GM12878 (cell line): Measurements from ENCODE around the gene ATP5F1A. TPM values are rescaled to one million over a fixed set of nuclear protein-coding genes. Genes with fewer than 3 reads are reported as not detected.

Experiments
- ATAC-seq: fragments of 200-7000 bp; cut with Tn5 transposase; 3 replicates; pipeline ENCODE4 v1.9.1; 2020; ENCODE audit warnings: mild to moderate bottlenecking, moderate library complexity
- BruUV-seq: library from RNA; stranded (reverse); fragments of 400-500 nt; replicated peaks from 2 replicates; lab custom pipeline; 2021; lab: Mats Ljungman, UMichigan
- CTCF ChIA-PET: fragments of 300-600 bp; sonication (Branson Sonifier 250); formaldehyde crosslinking; extraction: SDS; loops from one replicate; lab custom pipeline; 2021; ENCODE audit warnings: inconsistent platforms; lab: Yijun Ruan, JAX
- POLR2A ChIA-PET: fragments of 350-600 bp; formaldehyde crosslinking; extraction: SDS; loops from one replicate; lab custom pipeline; 2021; ENCODE audit warnings: inconsistent platforms; lab: Charles Lee
- RAD21 ChIA-PET: fragments of 300-600 bp; sonication (Branson Sonifier 250); formaldehyde crosslinking; loops from one replicate; lab custom pipeline; 2023; ENCODE audit warnings: antibody characterized with exemption; ENCODE audit not compliant: unreplicated experiment; lab: Charles Lee
- SMC1A ChIA-PET: fragments of 300-600 bp; sonication (Branson Sonifier 250); formaldehyde crosslinking; loops from one replicate; lab custom pipeline; 2023; ENCODE audit not compliant: unreplicated experiment, uncharacterized antibody; lab: Charles Lee
- DNase-seq: peaks from one replicate; pipeline ENCODE4 v3.0.0-alpha.2; 2011; ENCODE audit warnings: low read depth, low spot score
- FAIRE-seq: peaks from 3 replicates; lab custom pipeline; 2011; peaks lifted over from hg19 to GRCh38; lab: Jason Lieb, UNC
- H2AFZ ChIP-seq: 2 replicates; pipeline ENCODE4 v1.6.0; 2011; ENCODE audit warnings: low read depth, low read length, control low read depth; ENCODE audit not compliant: control insufficient read depth
- H3K27ac ChIP-seq: 2 replicates; pipeline ENCODE4 v1.5.1; 2011; ENCODE audit warnings: control low read depth; ENCODE audit not compliant: control insufficient read depth, insufficient read depth
- H3K27me3 ChIP-seq, 2 experiments: replicated peaks in 1 of 2; 2 replicates each; pipeline versions ENCODE4 v1.6.0 to v1.6.1; 2011; ENCODE audit warnings: low read length in 1 of 2; ENCODE audit not compliant: control insufficient read depth in 2 of 2, insufficient read depth in 2 of 2
- H3K36me3 ChIP-seq, 2 experiments: 2 replicates each; pipeline ENCODE4 v1.5.1; 2011; ENCODE audit warnings: low read length in 1 of 2; ENCODE audit not compliant: control insufficient read depth in 2 of 2, insufficient read depth in 2 of 2
- H3K4me1 ChIP-seq: 2 replicates; pipeline ENCODE4 v1.6.1; 2011; ENCODE audit warnings: mild to moderate bottlenecking, low read length, moderate library complexity, mixed read lengths; ENCODE audit not compliant: control insufficient read depth, insufficient read depth
- H3K4me2 ChIP-seq: 2 replicates; pipeline ENCODE4 v1.6.0; 2011; ENCODE audit warnings: control low read depth; ENCODE audit not compliant: control insufficient read depth, insufficient read depth
- H3K4me3 ChIP-seq: fragments of 200-600 bp; sonication (generic); 2 replicates; pipeline ENCODE4 v1.5.1; 2016
- H3K79me2 ChIP-seq: 2 replicates; pipeline ENCODE4 v1.6.0; 2011; ENCODE audit warnings: low read length; ENCODE audit not compliant: control insufficient read depth, insufficient read depth
- H3K9ac ChIP-seq: 2 replicates; pipeline ENCODE4 v1.8.0; 2011; ENCODE audit warnings: low read length, control low read depth, mixed read lengths; ENCODE audit not compliant: control insufficient read depth, insufficient read depth
- H3K9me3 ChIP-seq: replicated peaks from 3 replicates; pipeline ENCODE4 v1.5.1; 2011; ENCODE audit warnings: mild to moderate bottlenecking, low read length; ENCODE audit not compliant: control insufficient read depth, insufficient read depth
- H4K20me1 ChIP-seq: 2 replicates; pipeline ENCODE4 v1.6.0; 2011; ENCODE audit not compliant: control insufficient read depth, insufficient read depth
- CREM ChIP-seq: IDR thresholded peaks from 2 replicates; pipeline ENCODE4 v1.6.1; 2014; ENCODE audit warnings: antibody characterized with exemption, low read depth
- MEF2A ChIP-seq: IDR thresholded peaks from 2 replicates; pipeline ENCODE4 v1.6.1; 2011; ENCODE audit warnings: low read depth, mild to moderate bottlenecking, low read length, moderate library complexity; ENCODE audit not compliant: insufficient read depth
- MYC ChIP-seq: IDR thresholded peaks from 2 replicates; pipeline ENCODE4 v1.6.1; 2011; ENCODE audit warnings: mild to moderate bottlenecking, low read length, moderate library complexity, inconsistent platforms; ENCODE audit not compliant: insufficient read depth, insufficient replicate concordance, insufficient read length, severe bottlenecking
- NKRF ChIP-seq: fragments of 450-650 bp; conservative IDR thresholded peaks from 2 replicates; pipeline ENCODE4 v1.6.1; 2017; ENCODE audit warnings: mild to moderate bottlenecking, moderate library complexity
- ZZZ3 ChIP-seq: IDR thresholded peaks from 2 replicates; pipeline ENCODE4 v1.6.1; 2011; ENCODE audit warnings: low read depth; ENCODE audit not compliant: control insufficient read depth, insufficient read length
- WGBS: methylation state at CpG from one replicate; pipeline ENCODE4 v1.1.6; 2016; ENCODE audit warnings: low lambda C conversion rate; ENCODE audit not compliant: insufficient replicate concordance, insufficient coverage; ENCODE audit errors: missing lambda C conversion rate; 5-methylcytosine and 5-hydroxymethylcytosine counted together
- in situ Hi-C: fragments of 300-500 bp; cut with MboI; formaldehyde crosslinking; loops from 9 replicates; pipeline ENCODE4 v1.14.3; 2018; ENCODE audit warnings: mixed read lengths
- intact Hi-C: fragments of 100-400 bp; cut with micrococcal nuclease; formaldehyde crosslinking; loops from one replicate; pipeline ENCODE4 v1.14.2; 2022; ENCODE audit not compliant: unreplicated experiment
- polyA plus RNA-seq, 11 experiments: library from polyadenylated mRNA; depleted of rRNA in 4 of 11; unstranded in 6 of 11; stranded (reverse) in 5 of 11; fragments of >200 nt; fragmentation: Nextera tagmentation in 4 of 11; fragmentation: Illumina TruSeq in 1 of 11; extraction: Ambion mirVana in 4 of 11; extraction: Trizol in 1 of 11; gene quantifications; 1 replicate in 1 of 11; 2 replicates in 10 of 11; pipeline versions ENCODE4 v1.2.1 to v1.2.3, GENCODE V29; 2011 to 2016; ENCODE audit warnings: inconsistent platforms in 2 of 11, missing spikeins in 2 of 11, low read depth in 1 of 11
- total RNA-seq, 4 experiments: library from RNA; depleted of rRNA in 3 of 4; stranded (reverse); fragments of >200 nt in 3 of 4; fragmentation: Illumina TruSeq in 1 of 4; extraction: Trizol in 1 of 4; gene quantifications; 2 replicates each; pipeline versions ENCODE4 v1.2.1 to v1.2.3, GENCODE V29; 2013 to 2021

Gene ATP5F1A
- total and polyA plus RNA-seq, 10 of the 15 experiments (the other 5 are each of a cell fraction or from before 2014, with no cell fraction given): 592 to 1,161 (median 723) TPM

- TF ChIP-seq NKRF: peak; percentile 80
- TF ChIP-seq, all 136 proteins: peak for 47
Measured at GRCh38 chr18:46097801-46098615, at the start of gene ATP5F1A (continued).

DNA sequence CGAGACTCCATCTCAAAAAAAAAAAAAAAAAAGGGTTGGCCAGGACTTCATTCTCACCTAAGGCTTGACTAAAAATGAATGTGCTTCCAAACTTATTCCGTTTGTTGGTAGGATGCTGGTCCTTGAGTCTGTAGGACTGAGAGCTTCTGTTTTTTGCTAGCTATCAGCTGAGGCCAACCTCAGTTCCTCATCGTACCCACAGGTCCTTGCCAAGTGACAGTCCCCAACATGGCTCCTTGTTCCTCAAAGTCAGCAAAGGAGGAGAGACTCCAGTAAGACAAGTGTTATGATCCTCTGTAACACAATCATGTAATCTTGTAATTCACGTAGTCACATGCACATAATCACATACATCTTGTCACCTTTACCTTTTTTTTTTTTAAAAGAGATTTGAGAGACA lies 43.1 kb upstream of the ATP5F1A start:
- DNase-seq: no peak
- ChIA-PET SMC1A (interaction anchor here (0.6 kb wide), 1 partner anchor 26 kb away, joined by 3 read pairs; no protein-coding TSS in a partner anchor), RAD21 (no interaction called here), POLR2A (no interaction called here), CTCF (interaction anchor here (1.5 kb wide), 1 partner anchor 8 kb away, joined by 9 read pairs; no protein-coding TSS in a partner anchor)
- ATAC-seq: no peak
- in situ Hi-C loops (loop anchor here (10.0 kb wide), 1 partner anchor 344 kb away; no protein-coding TSS in a partner anchor), intact Hi-C loops (no loop called here)
- Histone ChIP-seq H3K9me3 (no peaks in the 10 kb centered on the region), H3K36me3 (no peaks in the 10 kb centered on the region), H3K79me2 (no peaks in the 10 kb centered on the region), H2AFZ (no peak overlapping the region), H4K20me1 (no peaks in the 10 kb centered on the region), H3K27me3 (no peaks in the 10 kb centered on the region), H3K4me1 (no peaks in the 10 kb centered on the region), H3K27ac (no peak overlapping the region), H3K4me2 (no peak overlapping the region), H3K9ac (no peak overlapping the region), H3K4me3 (no peak overlapping the region)
- no peak for FAIRE-seq
- no peak for TF ChIP-seq MYC
- no peak for TF ChIP-seq ZZZ3
- no peak for TF ChIP-seq CREM
- no peak for TF ChIP-seq MEF2A
- BruUV-seq: no TSS peak
- 68% methylated on average over 3 of the region's 4 CpGs for WGBS
